IMR-90 (cell line): ENCODE results near the gene OSGIN1. TPM values are rescaled to one million over a fixed set of nuclear protein-coding genes. Genes with fewer than 3 reads are reported as not detected.

Experiments
- ATAC-seq: fragments of 200-7000 bp; cut with Tn5 transposase; 2 replicates; pipeline ENCODE4 v1.9.1; 2020; ENCODE audit warnings: low read depth, mild to moderate bottlenecking, moderate library complexity
- BruUV-seq: library from RNA; stranded (reverse); fragments of 400-500 nt; replicated peaks from 2 replicates; lab custom pipeline; 2021; lab: Mats Ljungman, UMichigan
- CTCF ChIA-PET: fragments of 300-600 bp; formaldehyde crosslinking; extraction: SDS; loops from one replicate; lab custom pipeline; 2021; ENCODE audit warnings: antibody characterized with exemption; lab: Yijun Ruan, JAX
- POLR2A ChIA-PET: fragments of 300-600 bp; sonication (Branson Sonifier 250); formaldehyde crosslinking; loops from one replicate; lab custom pipeline; 2022; ENCODE audit warnings: antibody characterized with exemption; ENCODE audit not compliant: unreplicated experiment; lab: Charles Lee
- DNase-seq: peaks from one replicate; pipeline ENCODE4 v3.0.0; 2013
- H2AFZ ChIP-seq: replicated peaks from 2 replicates; pipeline ENCODE3; 2013; ENCODE audit warnings: low read length, mild to moderate bottlenecking; ENCODE audit not compliant: poor library complexity
- H2AK5ac ChIP-seq: 2 replicates; pipeline ENCODE4 v1.6.1; 2013; ENCODE audit warnings: low read depth, low read length, inconsistent platforms
- H2AK9ac ChIP-seq: replicated peaks from 2 replicates; pipeline ENCODE3; 2013; ENCODE audit warnings: mild to moderate bottlenecking, low read depth, low read length, moderate library complexity; ENCODE audit not compliant: poor library complexity
- H2BK120ac ChIP-seq: 2 replicates; pipeline ENCODE4 v1.6.1; 2013; ENCODE audit warnings: low read depth, low read length, inconsistent platforms
- H2BK15ac ChIP-seq: 3 replicates; pipeline ENCODE4 v1.6.1; 2013; ENCODE audit warnings: low read depth, low read length, inconsistent platforms
- H2BK20ac ChIP-seq: 2 replicates; pipeline ENCODE4 v1.6.1; 2013; ENCODE audit warnings: low read depth, mild to moderate bottlenecking, inconsistent platforms, low read length, moderate library complexity
- H2BK5ac ChIP-seq: 2 replicates; pipeline ENCODE4 v1.6.1; 2013; ENCODE audit warnings: mild to moderate bottlenecking, low read depth, low read length, inconsistent platforms; ENCODE audit not compliant: poor library complexity, severe bottlenecking
- H3K14ac ChIP-seq: replicated peaks from 2 replicates; pipeline ENCODE4 v1.6.1; 2013; ENCODE audit warnings: low read depth, low read length, inconsistent platforms
- H3K18ac ChIP-seq: 2 replicates; pipeline ENCODE4 v1.6.1; 2013; ENCODE audit warnings: low read depth, low read length, control low read depth
- H3K23ac ChIP-seq: 2 replicates; pipeline ENCODE4 v1.6.1; 2013; ENCODE audit warnings: low read depth, low read length, inconsistent platforms
- H3K27ac ChIP-seq: 2 replicates; pipeline ENCODE4 v1.5.1; 2013; ENCODE audit warnings: mild to moderate bottlenecking, control low read depth, low read length; ENCODE audit not compliant: insufficient read depth
- H3K27me3 ChIP-seq: 2 replicates; pipeline ENCODE4 v1.6.1; 2013; ENCODE audit warnings: low read length; ENCODE audit not compliant: control insufficient read depth, insufficient read depth
- H3K36me3 ChIP-seq: 2 replicates; pipeline ENCODE4 v1.6.1; 2013; ENCODE audit warnings: low read length, mixed read lengths; ENCODE audit not compliant: control insufficient read depth, insufficient read depth
- H3K4ac ChIP-seq: 2 replicates; pipeline ENCODE4 v1.6.1; 2013; ENCODE audit warnings: low read depth, low read length, inconsistent platforms
- H3K4me1 ChIP-seq: 2 replicates; pipeline ENCODE4 v1.6.1; 2013; ENCODE audit warnings: low read length, mixed read lengths; ENCODE audit not compliant: control insufficient read depth, insufficient read depth
- H3K4me2 ChIP-seq: 2 replicates; pipeline ENCODE4 v1.6.1; 2013; ENCODE audit warnings: low read depth, mild to moderate bottlenecking, control low read depth, low read length, moderate library complexity
- H3K4me3 ChIP-seq: 2 replicates; pipeline ENCODE4 v1.5.1; 2013; ENCODE audit warnings: low read depth, mild to moderate bottlenecking, control low read depth, low read length, moderate library complexity; ENCODE audit not compliant: insufficient read depth
- H3K56ac ChIP-seq: 2 replicates; pipeline ENCODE4 v1.6.1; 2013; ENCODE audit warnings: low read length, inconsistent platforms; ENCODE audit not compliant: insufficient read depth; ENCODE audit errors: extremely low read depth
- H3K79me1 ChIP-seq, 2 experiments: 2 replicates each; pipeline ENCODE4 v1.6.1; 2013; ENCODE audit warnings: low read length in 2 of 2, inconsistent platforms in 1 of 2, low read depth in 1 of 2
- H3K9ac ChIP-seq: 2 replicates; pipeline ENCODE4 v1.6.1; 2013; ENCODE audit warnings: low read depth, low read length, control low read depth
- H3K9me1 ChIP-seq: 2 replicates; pipeline ENCODE4 v1.6.1; 2013; ENCODE audit warnings: low read length, inconsistent platforms; ENCODE audit not compliant: insufficient read depth
- H3K9me3 ChIP-seq: 2 replicates; pipeline ENCODE4 v1.6.1; 2013; ENCODE audit warnings: low read length; ENCODE audit not compliant: control insufficient read depth, insufficient read depth
- H4K20me1 ChIP-seq: 2 replicates; pipeline ENCODE4 v1.6.1; 2013; ENCODE audit warnings: low read length, inconsistent platforms; ENCODE audit not compliant: insufficient read depth
- H4K5ac ChIP-seq: 2 replicates; pipeline ENCODE4 v1.6.1; 2013; ENCODE audit warnings: mild to moderate bottlenecking, low read depth, low read length, control low read depth
- H4K8ac ChIP-seq, 2 experiments: 2 replicates each; pipeline ENCODE4 v1.6.1; 2013; ENCODE audit warnings: low read depth in 2 of 2, low read length in 2 of 2, control low read depth in 1 of 2, inconsistent platforms in 1 of 2
- H4K91ac ChIP-seq: 2 replicates; pipeline ENCODE4 v1.6.1; 2013; ENCODE audit warnings: low read depth, low read length, inconsistent platforms; ENCODE audit not compliant: insufficient read depth
- BHLHE40 ChIP-seq: fragments of 150-350 bp; IDR thresholded peaks from 2 replicates; pipeline ENCODE4 v1.6.1; 2016; ENCODE audit warnings: mild to moderate bottlenecking, low read depth, low read length
- CHD1 ChIP-seq: IDR thresholded peaks from 2 replicates; pipeline ENCODE4 v1.6.1; 2012; ENCODE audit warnings: low read depth, low read length, improper control_type of control experiment
- SMC3 ChIP-seq: fragments of 150-350 bp; IDR thresholded peaks from 2 replicates; pipeline ENCODE4 v1.6.1; 2016; ENCODE audit warnings: low read depth, mild to moderate bottlenecking, antibody characterized with exemption, low read length, moderate library complexity
- WGBS, 2 experiments: methylation state at CpG; one replicate each; pipeline versions ENCODE4 v1.1.5 to v1.1.7; 2013; ENCODE audit warnings: missing lambda C conversion rate in 2 of 2; ENCODE audit not compliant: insufficient read length in 1 of 2; ENCODE audit errors: extremely low coverage in 2 of 2; 5-methylcytosine and 5-hydroxymethylcytosine counted together
- dilution Hi-C: fragments of 300-500 bp; cut with HindIII; formaldehyde crosslinking; loops from one replicate; pipeline ENCODE4 v1.14.3; 2018; ENCODE audit warnings: low sequenced_read_pairs; ENCODE audit not compliant: unreplicated experiment
- in situ Hi-C: fragments of 300-500 bp; cut with MboI; formaldehyde crosslinking; loops from 3 replicates; pipeline ENCODE4 v1.14.3; 2019; ENCODE audit warnings: low sequenced_read_pairs, inconsistent platforms, mixed read lengths
- intact Hi-C: fragments of 100-400 bp; cut with micrococcal nuclease; formaldehyde crosslinking; loops from 2 replicates; pipeline ENCODE4 v1.10.0; 2022
- polyA plus RNA-seq, 3 experiments: library from polyadenylated mRNA; depleted of rRNA; stranded (reverse); fragments of >200 nt; gene quantifications; 2 replicates each; pipeline ENCODE4 v1.2.3, GENCODE V29; 2012; ENCODE audit warnings: low replicate concordance in 1 of 3
- total RNA-seq: library from RNA; depleted of rRNA; stranded (reverse); fragments of >200 nt; gene quantifications from 2 replicates; pipeline ENCODE4 v1.2.3, GENCODE V29; 2012

OSGIN1 gene
- total and polyA plus RNA-seq, 2 of the 4 experiments (the other 2 are of a cell fraction): 0.90 to 6.4 TPM

DNA sequence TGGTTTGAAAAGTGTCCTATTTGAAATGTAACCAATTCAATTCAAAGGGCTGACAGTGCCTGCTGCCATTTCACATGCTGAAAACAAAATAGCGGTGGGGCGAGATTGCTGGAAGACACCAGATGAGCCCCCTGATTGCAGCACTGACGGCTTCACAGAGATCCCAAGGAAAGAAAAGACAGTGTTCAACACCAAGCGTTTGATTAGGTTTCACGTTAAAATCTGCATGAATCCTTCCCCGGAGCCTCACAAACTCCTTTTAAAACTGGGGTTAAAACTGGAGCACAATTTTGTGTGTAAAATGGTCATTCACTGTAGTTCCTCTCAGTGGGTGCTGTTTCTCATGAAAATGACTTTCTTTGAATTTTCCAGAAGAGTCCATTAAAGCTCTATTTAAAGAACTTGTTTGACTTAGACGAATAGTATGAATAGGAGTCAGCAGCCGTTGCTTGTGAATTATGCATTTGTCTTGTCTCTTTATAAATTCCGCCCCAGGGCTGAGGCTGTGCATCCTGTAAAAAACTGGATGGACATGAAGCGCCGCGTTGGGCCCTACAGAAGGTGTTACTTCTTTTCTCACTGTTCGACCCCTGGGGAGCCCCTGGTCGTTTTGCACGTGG lies 45.3 kb upstream of the OSGIN1 start:
- Histone ChIP-seq H2AK9ac (no peak overlapping the region), H2AK5ac (no peak overlapping the region), H3K4me2 (no peak overlapping the region), H3K9me3 (no peaks in the 10 kb centered on the region), H3K23ac (no peak overlapping the region), H3K4ac (no peak overlapping the region), H3K79me1 (peaks cover 11 to 13% of the 10 kb centered on the region in 2 experiments; a peak in 3 of 4 replicates), H2BK15ac (no peak overlapping the region), H3K4me3 (no peak overlapping the region), H4K5ac (no peak overlapping the region), H3K9me1 (peaks cover 7% of the 10 kb centered on the region; the same call in 1 of the 2 replicates), H3K4me1 (peaks cover 3% of the 10 kb centered on the region; the same call in 1 of the 2 replicates), H3K9ac (no peak overlapping the region), H2BK5ac (no peak overlapping the region), H4K8ac (no peak overlapping the region), H4K91ac (no peak overlapping the region), H2BK20ac (no peak overlapping the region), H3K27me3 (no peaks in the 10 kb centered on the region), H2BK120ac (no peak overlapping the region), H3K27ac (no peak overlapping the region), H3K56ac (no peak overlapping the region), H3K36me3 (peaks cover 29% of the 10 kb centered on the region), H4K20me1 (peaks cover 13% of the 10 kb centered on the region), H2AFZ (no peak overlapping the region), H3K14ac (no peak overlapping the region), H3K18ac (no peak overlapping the region)
- 94% methylated on average over 3 of the region's 15 CpGs; no CpG with 5 or more reads in 1 of the 2 experiments for WGBS, 2 experiments
- DNase-seq (no peak), ATAC-seq (no peak)
- TF ChIP-seq SMC3 (no peak), CHD1 (no peak), BHLHE40 (no peak)
- in situ Hi-C loops (no loop called here), intact Hi-C loops (no loop called here), dilution Hi-C loops (no loop called here)
- BruUV-seq: no TSS peak
- CTCF ChIA-PET: no interaction called here
- POLR2A ChIA-PET: no interaction called here
